Neural cell (in vitro differentiated cells): Measurements from ENCODE around the gene MAP2K6. TPM values are rescaled to one million over a fixed set of nuclear protein-coding genes. Genes with fewer than 3 reads are reported as not detected.

ENCODE experiments used
- H2AFZ ChIP-seq: fragments of 200-600, 300-800 bp; sonication (generic), shearing (Covaris generic); 2 replicates; pipeline ENCODE4 v1.6.0; 2014; ENCODE audit warnings: low read depth, mild to moderate bottlenecking, antibody characterized with exemption, low read length, moderate library complexity
- H3F3A ChIP-seq: fragments of 200-600 bp; shearing (Covaris generic); 2 replicates; pipeline ENCODE4 v1.6.1; 2016; ENCODE audit warnings: mild to moderate bottlenecking, moderate library complexity, mixed read lengths, antibody characterized with exemption, low read length; ENCODE audit not compliant: insufficient read depth, poor library complexity, severe bottlenecking
- H3K27ac ChIP-seq: fragments of 200-600, 300-800 bp; sonication (generic), shearing (Covaris generic); 2 replicates; pipeline ENCODE4 v1.5.1; 2014; ENCODE audit warnings: mild to moderate bottlenecking, low read length, moderate library complexity
- H3K27me3 ChIP-seq: fragments of 300-800, 200-600 bp; sonication (generic), shearing (Covaris generic); 2 replicates; pipeline ENCODE4 v1.6.0; 2014; ENCODE audit warnings: mild to moderate bottlenecking, low read depth, low read length, moderate library complexity; ENCODE audit not compliant: insufficient read depth
- H3K36me3 ChIP-seq: fragments of 300-800, 200-600 bp; sonication (generic), shearing (Covaris generic); 2 replicates; pipeline ENCODE4 v1.5.1; 2014; ENCODE audit warnings: mild to moderate bottlenecking, antibody characterized with exemption, low read length, moderate library complexity; ENCODE audit not compliant: insufficient read depth
- H3K4me2 ChIP-seq: fragments of 300-800, 200-600 bp; sonication (generic), shearing (Covaris generic); 2 replicates; pipeline ENCODE4 v1.6.0; 2014; ENCODE audit warnings: mild to moderate bottlenecking, low read length
- H3K4me3 ChIP-seq: fragments of 300-800, 200-600 bp; sonication (generic), shearing (Covaris generic); 2 replicates; pipeline ENCODE4 v1.5.1; 2014; ENCODE audit warnings: mild to moderate bottlenecking, low read length, moderate library complexity
- H3K79me2 ChIP-seq: fragments of 200-600 bp; shearing (Covaris generic); replicated peaks from 2 replicates; pipeline ENCODE4 v1.6.0; 2014; ENCODE audit warnings: mild to moderate bottlenecking, low read length, moderate library complexity; ENCODE audit not compliant: insufficient read depth
- H3K9ac ChIP-seq: fragments of 300-800, 200-600 bp; sonication (generic), shearing (Covaris generic); 2 replicates; pipeline ENCODE4 v1.6.1; 2016; ENCODE audit warnings: mild to moderate bottlenecking, low read length, mixed read lengths
- H3K9me2 ChIP-seq: fragments of 200-600 bp; shearing (Covaris generic); 2 replicates; pipeline ENCODE4 v1.6.1; 2016; ENCODE audit warnings: mild to moderate bottlenecking, low read length, mixed read lengths; ENCODE audit not compliant: insufficient read depth
- H3K9me3 ChIP-seq: fragments of 200-600, 300-800 bp; sonication (generic), shearing (Covaris generic); 2 replicates; pipeline ENCODE4 v1.6.1; 2016; ENCODE audit warnings: mild to moderate bottlenecking, mixed run types, low read length, moderate library complexity, mixed read lengths
- H4K20me1 ChIP-seq: fragments of 200-600 bp; shearing (Covaris generic); 2 replicates; pipeline ENCODE4 v1.6.1; 2016; ENCODE audit warnings: mild to moderate bottlenecking, mixed run types; ENCODE audit not compliant: insufficient read depth
- EP300 ChIP-seq: fragments of 450-650 bp; conservative IDR thresholded peaks from 2 replicates; pipeline ENCODE4 v1.6.1; 2014; ENCODE audit warnings: antibody characterized with exemption, mild to moderate bottlenecking, moderate library complexity; ENCODE audit not compliant: poor library complexity, severe bottlenecking
- EZH2 ChIP-seq: fragments of 200-600, 300-800 bp; shearing (Covaris generic), sonication (generic); IDR thresholded peaks from 2 replicates; pipeline ENCODE4 v1.6.1; 2014; ENCODE audit warnings: antibody characterized with exemption, low read length, borderline replicate concordance, mild to moderate bottlenecking; ENCODE audit not compliant: insufficient read depth, poor library complexity, severe bottlenecking
- MXI1 ChIP-seq: fragments of 450-650 bp; conservative IDR thresholded peaks from 2 replicates; pipeline ENCODE4 v1.6.1; 2014; ENCODE audit warnings: antibody characterized with exemption, mild to moderate bottlenecking; ENCODE audit not compliant: poor library complexity, severe bottlenecking
- POLR2AphosphoS5 ChIP-seq: IDR thresholded peaks from 2 replicates; pipeline ENCODE4 v1.6.1; 2012
- RAD21 ChIP-seq: fragments of 450-650 bp; conservative IDR thresholded peaks from 2 replicates; pipeline ENCODE4 v1.6.1; 2014; ENCODE audit warnings: antibody characterized with exemption, mild to moderate bottlenecking, moderate library complexity
- REST ChIP-seq: IDR thresholded peaks from 2 replicates; pipeline ENCODE4 v1.6.1; 2012; ENCODE audit warnings: borderline replicate concordance
- SMC3 ChIP-seq: fragments of 450-650 bp; conservative IDR thresholded peaks from 2 replicates; pipeline ENCODE4 v1.6.1; 2014; ENCODE audit warnings: antibody characterized with exemption, mild to moderate bottlenecking, moderate library complexity; ENCODE audit not compliant: poor library complexity
- TAF1 ChIP-seq: IDR thresholded peaks from 2 replicates; pipeline ENCODE4 v1.6.1; 2012; ENCODE audit warnings: low read depth
- polyA plus RNA-seq: library from polyadenylated mRNA; depleted of rRNA; stranded (reverse); fragments of >200 nt; gene quantifications from 2 replicates; pipeline ENCODE4 v1.2.3, GENCODE V29; 2014
- TF ChIP-seq, protein P1 (sequence below): fragments of 450-650 bp; IDR thresholded peaks from 2 replicates; pipeline ENCODE4 v1.5.1; 2014; ENCODE audit warnings: antibody characterized with exemption, mild to moderate bottlenecking, moderate library complexity; ENCODE audit not compliant: poor library complexity, severe bottlenecking

Gene MAP2K6
- polyA plus RNA-seq, 1 donor from 2014 or later = 10.5 TPM

GRCh38 chr17:69412251-69412671 lies 2.2 kb upstream of the MAP2K6 start:
- H3K36me3 ChIP-seq = no peaks in the 10 kb centered on the region
- H4K20me1 ChIP-seq = no peaks in the 10 kb centered on the region
- H3K9me2 ChIP-seq = no peaks in the 10 kb centered on the region
- no peaks in the 10 kb centered on the region for H3K27me3 ChIP-seq
- H3K79me2 ChIP-seq = peaks cover 16% of the 10 kb centered on the region
- no peak overlapping the region for H3K27ac ChIP-seq
- no peak overlapping the region for H3K4me2 ChIP-seq
- H3K9me3 ChIP-seq = no peaks in the 10 kb centered on the region
- no peak overlapping the region for H3K4me3 ChIP-seq
- H2AFZ ChIP-seq = no peak overlapping the region
- no peak overlapping the region for H3K9ac ChIP-seq
- H3F3A ChIP-seq = no peaks in the 10 kb centered on the region
- TF ChIP-seq REST (no peak), SMC3 (no peak), EZH2 (no peak), POLR2AphosphoS5 (no peak), EP300 (no peak), RAD21 (no peak), MXI1 (no peak), TAF1 (no peak)
- TF ChIP-seq, protein P1, sequence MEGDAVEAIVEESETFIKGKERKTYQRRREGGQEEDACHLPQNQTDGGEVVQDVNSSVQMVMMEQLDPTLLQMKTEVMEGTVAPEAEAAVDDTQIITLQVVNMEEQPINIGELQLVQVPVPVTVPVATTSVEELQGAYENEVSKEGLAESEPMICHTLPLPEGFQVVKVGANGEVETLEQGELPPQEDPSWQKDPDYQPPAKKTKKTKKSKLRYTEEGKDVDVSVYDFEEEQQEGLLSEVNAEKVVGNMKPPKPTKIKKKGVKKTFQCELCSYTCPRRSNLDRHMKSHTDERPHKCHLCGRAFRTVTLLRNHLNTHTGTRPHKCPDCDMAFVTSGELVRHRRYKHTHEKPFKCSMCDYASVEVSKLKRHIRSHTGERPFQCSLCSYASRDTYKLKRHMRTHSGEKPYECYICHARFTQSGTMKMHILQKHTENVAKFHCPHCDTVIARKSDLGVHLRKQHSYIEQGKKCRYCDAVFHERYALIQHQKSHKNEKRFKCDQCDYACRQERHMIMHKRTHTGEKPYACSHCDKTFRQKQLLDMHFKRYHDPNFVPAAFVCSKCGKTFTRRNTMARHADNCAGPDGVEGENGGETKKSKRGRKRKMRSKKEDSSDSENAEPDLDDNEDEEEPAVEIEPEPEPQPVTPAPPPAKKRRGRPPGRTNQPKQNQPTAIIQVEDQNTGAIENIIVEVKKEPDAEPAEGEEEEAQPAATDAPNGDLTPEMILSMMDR = no peak

GRCh38 chr17:69415431-69415830 lies 934 bp downstream of the MAP2K6 start:
- TF ChIP-seq SMC3 (no peak), REST (no peak), EZH2 (no peak), EP300 (no peak), POLR2AphosphoS5 (no peak)
- TF ChIP-seq, protein P1 = no peak
- Histone ChIP-seq H3K4me2 (peak overlapping the region; percentile 83), H3K27me3 (no peaks in the 10 kb centered on the region), H3K9ac (peak overlapping the region; percentile 46), H3K27ac (peak overlapping the region; percentile 41), H3F3A (no peaks in the 10 kb centered on the region), H4K20me1 (no peaks in the 10 kb centered on the region), H3K4me3 (peak overlapping the region; percentile 74), H3K79me2 (peaks cover 44% of the 10 kb centered on the region), H3K9me3 (no peaks in the 10 kb centered on the region), H3K36me3 (no peaks in the 10 kb centered on the region), H2AFZ (peak overlapping the region; percentile 83), H3K9me2 (no peaks in the 10 kb centered on the region)
